Stimulated activated CD4-positive, alpha-beta T cell treated with anti-CD3 and anti-CD28 coated beads, Interleukin-1b, Interleukin-23, amount 100 ng/mL, for 1 hour (primary cell): ENCODE results near the gene OPRD1.
"Not testable (repeated sequence)": the region's sequence is repeated elsewhere in the genome, so short reads cannot be mapped to it uniquely, and the experiment has no call there.

Experiments used
- DNase-seq, 2 donors: peaks; one replicate each; pipeline ENCODE4 v3.0.0-alpha.2; 2020; ENCODE audit warnings: low read depth in 2 of 2

OPRD1 gene

DNA sequence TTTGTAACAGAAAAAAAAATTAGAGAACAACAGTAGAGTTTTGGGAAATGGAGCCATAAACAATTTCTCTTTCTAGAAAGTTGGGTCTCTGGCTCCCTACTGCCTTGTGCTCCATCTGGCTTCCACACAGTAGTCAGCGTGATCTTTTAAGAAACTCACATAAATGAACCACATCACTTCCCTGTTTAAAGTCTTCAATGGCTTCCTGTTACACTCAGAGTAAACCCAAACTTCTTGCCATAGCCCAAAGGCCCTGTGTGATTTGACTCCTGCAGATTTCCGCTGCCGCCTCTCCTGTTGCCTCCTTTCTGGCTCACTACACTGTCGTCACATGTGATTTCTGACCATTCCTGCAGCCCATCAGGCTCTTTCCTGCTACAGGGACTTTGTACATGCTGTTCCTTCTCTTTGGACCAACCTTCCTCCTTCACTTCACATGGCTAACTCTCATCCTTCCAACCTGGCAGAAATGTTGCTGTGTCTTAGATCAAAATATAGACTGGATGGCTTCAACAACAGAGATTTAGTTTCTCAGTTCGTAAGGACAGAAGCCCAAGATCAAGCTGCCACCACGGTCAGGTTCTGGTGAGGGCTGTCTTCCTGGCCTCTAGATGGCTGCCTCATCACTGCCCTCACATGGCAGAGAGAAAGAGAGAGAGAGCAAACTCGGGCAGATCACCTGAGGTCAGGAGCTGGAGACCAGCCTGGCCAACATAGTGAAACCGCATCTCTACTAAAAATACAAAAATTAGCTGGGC lies 34.0 kb downstream of the OPRD1 start:
- no peak for DNase-seq

GRCh38 chr1:28847207-28847606 lies 35.2 kb downstream of the OPRD1 start:
- DNase-seq = not testable (repeated sequence)

GRCh38 chr1:28848416-28848815 lies 36.4 kb downstream of the OPRD1 start:
- no peak for DNase-seq

DNA sequence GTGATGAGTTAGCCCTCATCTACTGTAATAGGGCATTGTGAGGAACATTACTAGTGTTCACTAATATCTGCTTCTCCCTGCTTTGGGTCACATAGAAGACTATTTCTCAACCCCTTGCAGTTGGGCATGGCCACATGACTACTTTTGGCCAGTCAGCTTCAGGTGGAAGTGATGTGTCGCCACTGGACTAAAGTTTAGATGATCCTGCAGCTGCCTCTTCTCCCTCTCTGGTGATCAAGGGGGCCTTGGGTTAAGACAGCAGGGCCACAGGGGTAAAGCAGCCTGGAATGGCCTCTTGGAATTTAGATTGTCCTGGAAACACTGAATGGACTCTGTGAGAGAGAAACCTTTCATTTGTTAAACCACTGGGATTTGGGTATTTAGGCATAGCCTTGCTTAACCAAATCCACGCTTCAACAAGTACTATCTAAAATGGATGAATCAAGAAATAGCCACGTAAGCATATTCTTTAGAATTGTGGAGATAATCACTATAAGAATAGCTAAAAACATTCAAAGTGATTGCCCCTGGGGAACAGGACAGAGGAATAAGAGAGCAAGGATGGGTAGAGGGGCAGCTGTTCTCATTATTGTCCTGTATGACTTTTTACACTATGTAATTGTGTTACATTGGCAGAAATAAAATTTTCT lies 41.2 kb downstream of the OPRD1 start:
- DNase-seq = no peak

DNA sequence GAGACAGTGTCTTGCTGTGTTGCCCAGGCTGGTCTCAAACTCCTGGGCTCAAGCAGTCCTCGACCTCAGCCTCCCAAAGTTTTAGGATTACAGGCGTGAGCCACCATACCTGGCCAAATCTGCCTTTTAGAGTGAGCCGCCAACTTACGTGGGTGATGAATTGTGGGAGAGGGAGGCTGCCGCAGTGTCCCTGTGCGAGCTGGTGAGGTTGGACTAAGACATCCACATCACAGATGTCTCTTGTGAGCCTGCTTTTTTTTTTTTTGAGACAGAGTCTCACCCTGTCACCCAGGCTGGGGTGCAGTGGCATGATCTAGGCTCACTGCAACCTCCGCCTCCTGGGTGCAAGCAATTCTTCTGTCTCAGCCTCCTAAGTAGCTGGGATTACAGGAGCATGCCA lies 42.4 kb downstream of the OPRD1 start:
- DNase-seq = not testable (repeated sequence)

DNA sequence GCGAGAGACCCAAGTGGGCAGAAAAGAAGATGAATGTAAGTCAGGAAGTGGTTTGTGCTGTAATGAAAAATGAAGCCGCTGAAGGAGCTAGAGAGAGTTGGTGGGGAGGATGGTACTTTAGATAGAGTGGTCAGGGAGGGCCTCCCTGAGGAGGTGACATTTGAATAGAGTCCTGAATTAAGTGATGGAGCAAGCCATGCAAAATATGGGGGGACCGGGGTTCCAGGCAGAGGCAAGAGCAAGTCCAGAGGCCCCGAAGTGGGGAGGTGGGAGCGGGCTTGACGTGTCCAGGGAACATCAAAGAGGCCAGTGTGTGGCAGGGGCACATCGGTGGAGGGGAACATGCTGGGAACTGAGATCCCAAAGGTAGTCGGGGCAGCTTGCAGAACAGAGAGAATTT lies 43.1 kb downstream of the OPRD1 start:
- no peak for DNase-seq

- no peak for DNase-seq
Measured at GRCh38 chr1:28855469-28855951, 43.5 kb downstream of the OPRD1 start.

- DNase-seq = no peak
Measured at GRCh38 chr1:28855969-28856368, 44.0 kb downstream of the OPRD1 start.

DNA sequence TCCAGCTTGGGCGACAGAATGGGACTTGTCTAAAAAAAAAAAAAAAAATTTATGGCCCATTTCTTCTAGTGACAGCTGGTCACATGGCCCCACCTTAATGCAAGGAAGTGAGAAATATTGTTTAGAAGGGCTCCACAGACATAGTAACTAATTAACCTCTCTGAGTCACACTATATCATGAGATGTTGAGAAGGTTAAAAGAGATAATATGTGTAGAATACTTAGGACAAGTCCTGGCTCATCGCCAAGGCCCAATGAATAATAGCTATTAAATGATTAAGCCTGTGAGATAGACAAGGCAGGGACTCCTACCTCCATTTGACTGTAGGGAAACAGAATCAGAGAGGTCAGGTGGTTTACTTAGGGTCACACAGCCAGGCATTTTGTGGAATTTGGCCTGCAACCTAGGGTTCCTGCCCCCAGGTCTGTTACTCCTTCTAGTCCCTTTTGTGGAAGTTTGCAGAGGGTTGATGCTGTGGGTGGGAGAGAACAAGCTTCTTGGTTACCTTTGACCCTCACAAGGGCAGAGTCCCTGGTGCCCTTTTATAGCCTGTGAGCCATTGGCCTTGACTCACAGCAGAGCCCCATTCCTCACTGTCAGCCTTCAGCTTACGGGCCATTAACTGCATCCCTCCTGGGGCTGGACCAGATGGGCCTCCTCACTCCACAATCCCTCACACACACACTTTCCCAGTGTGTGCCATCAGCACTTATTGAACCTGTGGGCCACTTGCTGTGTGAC lies 48.5 kb downstream of the OPRD1 start:
- no peak for DNase-seq

DNA sequence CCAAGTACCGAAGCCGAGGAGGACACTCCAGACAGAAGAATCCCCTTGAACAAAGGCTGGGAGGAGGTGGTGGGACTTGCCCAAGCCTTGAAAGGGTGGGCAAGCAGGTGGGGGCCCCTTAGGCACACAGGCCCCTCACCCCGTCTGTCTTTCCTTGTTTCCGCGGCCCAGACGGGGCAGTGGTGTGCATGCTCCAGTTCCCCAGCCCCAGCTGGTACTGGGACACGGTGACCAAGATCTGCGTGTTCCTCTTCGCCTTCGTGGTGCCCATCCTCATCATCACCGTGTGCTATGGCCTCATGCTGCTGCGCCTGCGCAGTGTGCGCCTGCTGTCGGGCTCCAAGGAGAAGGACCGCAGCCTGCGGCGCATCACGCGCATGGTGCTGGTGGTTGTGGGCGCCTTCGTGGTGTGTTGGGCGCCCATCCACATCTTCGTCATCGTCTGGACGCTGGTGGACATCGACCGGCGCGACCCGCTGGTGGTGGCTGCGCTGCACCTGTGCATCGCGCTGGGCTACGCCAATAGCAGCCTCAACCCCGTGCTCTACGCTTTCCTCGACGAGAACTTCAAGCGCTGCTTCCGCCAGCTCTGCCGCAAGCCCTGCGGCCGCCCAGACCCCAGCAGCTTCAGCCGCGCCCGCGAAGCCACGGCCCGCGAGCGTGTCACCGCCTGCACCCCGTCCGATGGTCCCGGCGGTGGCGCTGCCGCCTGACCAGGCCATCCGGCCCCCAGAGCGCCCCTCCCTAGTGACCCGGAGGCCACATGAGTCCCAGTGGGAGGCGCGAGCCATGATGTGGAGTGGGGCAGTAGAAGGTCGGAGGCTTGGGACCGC lies 50.8 kb downstream of the OPRD1 start:
- no peak for DNase-seq

- no peak for DNase-seq
Measured at GRCh38 chr1:28864695-28865094, 52.7 kb downstream of the OPRD1 start.

- DNase-seq = no peak
Measured at GRCh38 chr1:28865997-28866650, 54.2 kb downstream of the OPRD1 start.

GRCh38 chr1:28867850-28868249 lies 55.9 kb downstream of the OPRD1 start:
- no peak for DNase-seq

GRCh38 chr1:28869952-28870351 lies 58.0 kb downstream of the OPRD1 start:
- no peak for DNase-seq

DNA sequence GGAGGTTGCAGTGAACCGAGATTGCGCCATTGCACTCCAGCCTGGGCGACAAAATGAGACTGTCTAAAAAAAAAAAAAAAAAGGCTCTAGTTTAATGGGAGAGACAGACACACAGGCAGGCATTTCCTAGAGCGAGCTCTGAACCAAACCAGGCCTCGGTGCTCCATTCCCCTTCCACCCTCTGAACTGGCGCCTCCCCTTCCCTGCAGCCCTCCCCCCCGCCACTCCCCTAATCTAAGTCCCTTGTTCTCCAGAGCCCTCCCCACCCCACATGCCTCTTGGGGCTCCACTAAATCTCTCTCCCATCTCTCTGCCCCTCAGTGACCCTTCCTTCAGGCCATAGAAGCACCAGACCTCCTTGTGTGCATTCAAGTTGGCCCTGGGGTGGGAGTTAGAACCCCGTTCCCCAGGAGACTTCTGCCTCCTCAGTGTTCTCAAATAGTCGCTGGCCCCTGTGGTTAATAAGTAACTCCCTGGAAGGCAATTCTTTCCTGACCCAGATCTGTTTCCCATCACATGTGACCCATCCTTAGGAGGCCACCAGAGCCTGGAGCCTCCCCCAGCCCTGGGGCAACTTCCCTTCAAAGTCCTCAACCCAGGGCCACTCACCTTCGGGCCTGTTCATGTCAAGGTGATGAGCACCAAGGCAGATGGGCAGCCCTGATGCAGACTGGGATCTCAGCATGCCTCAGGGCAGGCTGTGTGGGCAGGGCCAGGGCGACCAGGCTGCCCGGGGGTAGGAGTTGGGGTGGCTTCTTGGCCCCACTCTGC lies 59.8 kb downstream of the OPRD1 start:
- DNase-seq = no peak

- DNase-seq = not testable (repeated sequence)
Measured at GRCh38 chr1:28875134-28875533, 63.2 kb downstream of the OPRD1 start.

DNA sequence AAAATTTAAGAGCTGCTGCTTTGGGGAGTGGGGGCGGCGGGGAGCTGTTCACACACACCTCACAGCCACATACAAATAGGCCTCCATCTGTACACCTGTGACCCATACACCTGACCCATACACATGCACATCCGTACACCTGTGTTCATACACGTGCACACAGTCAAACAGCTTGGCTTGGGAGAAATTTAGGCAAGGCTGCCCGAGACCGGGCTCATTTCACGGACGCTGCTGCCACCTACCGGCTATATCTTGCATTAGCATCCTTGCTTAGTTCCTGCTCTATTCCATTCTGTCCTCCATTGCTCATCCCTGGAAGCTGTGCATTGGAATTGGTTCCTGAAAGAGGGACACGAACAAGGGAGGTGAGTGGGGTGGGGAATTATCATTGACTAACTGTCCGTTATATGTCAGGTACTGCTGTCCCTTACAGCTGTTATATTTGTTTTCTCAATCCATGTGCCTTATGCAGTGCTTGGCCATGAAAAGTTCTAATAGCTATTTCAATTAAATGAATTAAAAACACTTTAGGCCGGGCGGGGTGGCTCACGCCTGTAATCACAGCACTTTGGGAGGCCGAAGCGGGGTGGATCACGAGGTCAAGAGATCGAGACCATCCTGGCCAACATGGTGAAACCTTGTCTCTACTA lies 65.3 kb downstream of the OPRD1 start:
- peak; percentile 60 to 64 for DNase-seq

DNA sequence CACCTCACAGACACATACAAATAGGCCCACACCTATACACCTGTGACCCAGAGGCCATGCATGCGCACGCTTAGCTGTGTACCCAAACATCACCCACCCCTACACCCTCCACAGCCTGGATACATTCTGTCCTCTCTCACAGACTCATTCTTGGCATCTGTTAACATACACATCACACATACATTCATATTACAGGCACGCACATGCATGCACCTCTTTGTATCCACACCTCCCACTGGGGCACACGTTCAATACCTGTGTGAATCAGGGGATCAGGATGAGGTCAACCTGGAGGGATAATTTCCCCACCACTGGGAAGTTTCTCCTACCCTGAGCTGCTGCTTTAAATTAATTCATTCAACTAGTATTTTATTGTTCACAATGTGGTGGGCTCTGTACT lies 66.8 kb downstream of the OPRD1 start:
- DNase-seq = no peak

DNA sequence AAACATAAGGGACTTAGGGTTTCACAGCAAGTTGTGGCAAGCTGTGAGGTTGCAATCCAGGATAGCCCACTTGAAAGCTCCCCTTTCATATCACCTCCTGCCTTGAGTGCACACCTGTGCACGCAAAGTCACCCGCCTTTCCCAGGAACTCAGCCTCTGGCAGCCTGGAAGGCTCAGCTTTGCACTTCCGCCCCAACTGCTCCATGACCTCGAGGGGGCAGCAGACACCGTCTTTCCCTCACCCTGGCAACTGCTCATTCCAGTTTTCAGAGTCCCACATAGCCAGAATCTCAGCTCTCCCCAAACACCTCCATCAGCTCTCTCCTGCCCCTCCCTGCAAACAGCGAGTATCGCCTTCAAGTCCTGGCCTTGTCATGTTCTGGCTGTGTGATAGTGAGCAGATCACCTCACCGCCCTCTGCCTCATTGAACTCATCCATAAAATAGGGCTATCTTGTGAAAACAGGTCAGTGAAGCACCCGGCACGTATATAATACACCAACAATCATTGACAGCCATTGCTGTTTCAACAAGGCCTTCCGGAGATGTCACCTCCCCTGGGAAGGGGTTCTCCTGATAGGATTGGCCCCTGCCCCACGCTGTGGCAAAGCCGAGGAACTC lies 70.1 kb downstream of the OPRD1 start:
- peak; percentile 52 to 59 for DNase-seq

GRCh38 chr1:28883242-28883616 lies 71.3 kb downstream of the OPRD1 start:
- no peak for DNase-seq
